ENCODE results near the gene LMAN2. TPM values are rescaled to one million over a fixed set of nuclear protein-coding genes. Genes with fewer than 3 reads are reported as not detected.
A peak's percentile ranks its signal among the peaks of the same experiment; 100 is the strongest.

Gene LMAN2
- polyA plus RNA-seq, 1 donor (not counting 4 experiments of a cell fraction or from before 2014, with no cell fraction given): 105 TPM

DNA sequence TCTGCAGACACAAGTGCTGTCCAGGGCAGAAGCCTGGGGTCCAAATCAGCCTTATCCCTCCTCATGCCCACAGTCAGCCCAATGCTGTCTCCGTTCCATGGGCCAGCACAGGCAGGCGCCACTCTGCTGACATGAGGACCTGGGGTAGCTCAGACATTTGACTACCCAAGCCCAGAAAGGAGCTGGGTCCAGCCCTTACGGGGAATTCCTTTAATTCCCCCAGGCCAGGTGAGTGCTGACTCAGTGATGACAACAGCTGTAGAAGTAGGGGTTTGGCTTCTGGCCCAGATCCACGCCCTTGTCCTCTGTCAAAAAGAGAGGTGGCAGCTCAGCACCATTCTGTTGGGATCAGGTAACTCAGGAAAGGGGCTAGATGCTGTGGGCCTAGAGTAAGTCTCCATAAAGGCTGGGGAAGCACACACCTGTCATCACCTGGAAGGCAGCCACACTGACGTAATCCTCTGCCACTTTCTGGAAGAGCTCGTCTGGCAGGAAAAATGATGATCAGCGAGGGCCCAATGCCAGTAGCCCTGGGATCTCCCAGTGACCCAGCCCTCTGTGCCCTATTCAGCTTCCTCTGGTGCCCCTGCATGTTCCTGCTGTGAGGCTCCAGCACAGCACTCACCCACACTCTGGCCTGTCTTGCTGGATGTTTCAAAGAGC, 49.8 kb downstream of the LMAN2 start:
- Histone ChIP-seq H3K9me3 (ENCODE audit: control insufficient read depth, low read depth, low read length) (no peaks in the 10 kb centered on the region), H3K9me1 (ENCODE audit: control insufficient read depth, extremely low read depth, insufficient read depth, low read length) (peaks cover 10% of the 10 kb centered on the region), H2AFZ (ENCODE audit: control insufficient read depth, low read length) (no peak overlapping the region), H3K4me3 (ENCODE audit: control insufficient read depth in 2 of 3, extremely low read depth in 1 of 3, insufficient read depth in 2 of 3, low read depth in 1 of 3, low read length in 3 of 3) (peak overlapping the region in 1 of 3 experiments; percentile 84), H3K36me3 (ENCODE audit: control insufficient read depth in 2 of 2, extremely low read depth in 1 of 2, insufficient read depth in 2 of 2, low read length in 2 of 2) (peaks cover 1 to 28% of the 10 kb centered on the region in 2 experiments), H3K4me1 (ENCODE audit: control insufficient read depth, extremely low read depth, insufficient read depth, low read length) (peaks cover 48% of the 10 kb centered on the region), H3K4me2 (ENCODE audit: control insufficient read depth, extremely low read depth, insufficient read depth, low read depth, low read length) (peak overlapping the region; percentile 79), H3K9ac (ENCODE audit: control insufficient read depth, extremely low read depth, insufficient read depth, low read length) (peak overlapping the region; percentile 98), H4K20me1 (ENCODE audit: control insufficient read depth, extremely low read depth, insufficient read depth, low read length) (peaks cover 10% of the 10 kb centered on the region), H3K79me2 (ENCODE audit: control insufficient read depth, insufficient read depth, low read length) (peaks cover 21% of the 10 kb centered on the region), H3K27me3 (ENCODE audit: control insufficient read depth, extremely low read depth, insufficient read depth, low read length) (no peaks in the 10 kb centered on the region), H3K27ac (ENCODE audit: control insufficient read depth, insufficient read depth, low read length) (peak overlapping the region; percentile 72)
- TF ChIP-seq CTCF (optimal IDR thresholded peaks at IDR 0.05 in 1 of 3, IDR thresholded peaks at IDR 0.05 in 1 of 3, conservative IDR thresholded peaks at IDR 0.05 in 1 of 3; ENCODE audit: extremely low read depth in 1 of 3, insufficient read depth in 2 of 3, low read length in 3 of 3): no peak
- TF ChIP-seq EZH2 (IDR thresholded peaks at IDR 0.05; ENCODE audit: low read length): no peak
- peak; percentile 95 for DNase-seq (ENCODE audit: low read depth, low spot score)
- dilution Hi-C loops (cut with MboI; ENCODE audit: extremely low pct_ligation_motif_present, low sequenced_read_pairs): no loop called here
- FAIRE-seq: peak; percentile 84

DNA sequence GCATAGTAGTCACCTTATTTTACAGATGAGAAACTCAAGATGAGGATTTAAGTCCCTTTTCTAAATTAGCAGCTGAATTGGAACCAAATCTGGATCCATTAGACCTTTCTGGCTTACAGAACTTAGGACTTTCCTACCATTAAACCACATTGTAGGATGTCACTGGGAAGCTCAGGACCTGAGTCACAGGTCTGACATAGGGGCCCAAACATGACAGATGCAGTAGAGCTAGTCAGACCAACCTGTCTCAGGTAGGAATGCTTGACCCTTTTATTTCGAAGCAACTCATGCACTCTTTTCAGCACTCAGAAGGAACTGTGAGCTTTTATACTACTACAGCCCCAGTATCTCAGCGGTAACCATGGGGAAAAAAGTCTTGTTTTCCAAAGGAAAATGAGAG, 50.5 kb downstream of the LMAN2 start:
- H3K4me2 ChIP-seq (ENCODE audit: control insufficient read depth, extremely low read depth, insufficient read depth, low read depth, low read length): peak overlapping the region; percentile 29
- FAIRE-seq: no peak
- no peak overlapping the region for H3K4me3 ChIP-seq (ENCODE audit: control insufficient read depth in 2 of 3, extremely low read depth in 1 of 3, insufficient read depth in 2 of 3, low read depth in 1 of 3, low read length in 3 of 3)
- no peaks in the 10 kb centered on the region for H3K27me3 ChIP-seq (ENCODE audit: control insufficient read depth, extremely low read depth, insufficient read depth, low read length)
- H3K36me3 ChIP-seq (ENCODE audit: control insufficient read depth in 2 of 2, extremely low read depth in 1 of 2, insufficient read depth in 2 of 2, low read length in 2 of 2): peaks cover 4 to 23% of the 10 kb centered on the region in 2 experiments
- peaks cover 8% of the 10 kb centered on the region for H4K20me1 ChIP-seq (ENCODE audit: control insufficient read depth, extremely low read depth, insufficient read depth, low read length)
- TF ChIP-seq EZH2 (IDR thresholded peaks at IDR 0.05; ENCODE audit: low read length) (no peak), CTCF (optimal IDR thresholded peaks at IDR 0.05 in 1 of 3, IDR thresholded peaks at IDR 0.05 in 1 of 3, conservative IDR thresholded peaks at IDR 0.05 in 1 of 3; ENCODE audit: extremely low read depth in 1 of 3, insufficient read depth in 2 of 3, low read length in 3 of 3) (no peak)
- DNase-seq (ENCODE audit: low read depth, low spot score): no peak
- H3K4me1 ChIP-seq (ENCODE audit: control insufficient read depth, extremely low read depth, insufficient read depth, low read length): peaks cover 44% of the 10 kb centered on the region
- dilution Hi-C loops (cut with MboI; ENCODE audit: extremely low pct_ligation_motif_present, low sequenced_read_pairs): no loop called here
- H3K9me1 ChIP-seq (ENCODE audit: control insufficient read depth, extremely low read depth, insufficient read depth, low read length): peaks cover 10% of the 10 kb centered on the region
- peak overlapping the region; percentile 51 for H3K9ac ChIP-seq (ENCODE audit: control insufficient read depth, extremely low read depth, insufficient read depth, low read length)
- H3K79me2 ChIP-seq (ENCODE audit: control insufficient read depth, insufficient read depth, low read length): peaks cover 21% of the 10 kb centered on the region
- H3K27ac ChIP-seq (ENCODE audit: control insufficient read depth, insufficient read depth, low read length): peak overlapping the region; percentile 72
- H3K9me3 ChIP-seq (ENCODE audit: control insufficient read depth, low read depth, low read length): no peaks in the 10 kb centered on the region
- H2AFZ ChIP-seq (ENCODE audit: control insufficient read depth, low read length): no peak overlapping the region
